ENCODE results near the gene ACR.

DNA sequence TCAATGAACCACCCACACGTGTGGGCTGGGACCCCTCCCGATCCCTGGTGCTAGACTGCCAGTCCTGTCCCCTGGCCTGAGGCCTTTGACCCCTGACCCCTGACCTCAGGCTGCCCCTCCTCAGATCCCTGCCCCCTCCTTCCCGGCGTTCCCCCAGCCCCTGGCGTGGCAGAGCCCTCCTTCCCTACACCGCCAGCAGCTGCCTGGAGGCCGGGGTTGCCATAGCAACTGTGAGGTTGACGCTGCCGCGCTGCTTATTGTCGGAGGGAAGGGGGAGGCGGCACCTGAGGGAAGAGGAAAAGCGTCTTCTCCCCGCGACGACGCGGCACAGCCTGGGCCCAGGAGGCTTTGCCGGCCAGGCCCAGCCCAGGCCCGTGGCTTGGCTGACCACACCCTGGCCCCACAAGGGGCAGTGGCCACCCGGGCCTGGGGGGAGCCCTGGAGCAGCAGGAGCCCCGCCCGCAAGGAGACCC is 32.7 kb upstream of the ACR start:
- no peak for TF ChIP-seq CTCF (IDR thresholded peaks at IDR 0.05; ENCODE audit: low read depth, low read length)
- TF ChIP-seq EZH2phosphoT487 (IDR thresholded peaks at IDR 0.05; ENCODE audit: low read depth) = no peak

All from OCI-LY3 (cell line).